Spinal cord (tissue), 10 donors: Measurements from ENCODE around the gene AFM. TPM values are rescaled to one million over a fixed set of nuclear protein-coding genes. Genes with fewer than 3 reads are reported as not detected.

ENCODE experiments used
- DNase-seq, 6 donors: peaks; one replicate each; pipeline versions ENCODE4 v3.0.0 to v3.0.0-alpha.2; 2013 to 2015; ENCODE audit warnings: low spot score in 6 of 6, low read depth in 4 of 6
- H3K27ac ChIP-seq: one replicate; pipeline ENCODE4 v1.5.1; 2013; ENCODE audit warnings: low read depth, low read length, control low read depth
- H3K27me3 ChIP-seq: one replicate; pipeline ENCODE4 v1.6.1; 2013; ENCODE audit warnings: low read length; ENCODE audit not compliant: control insufficient read depth, insufficient read depth
- H3K36me3 ChIP-seq: one replicate; pipeline ENCODE4 v1.6.1; 2013; ENCODE audit warnings: low read length; ENCODE audit not compliant: control insufficient read depth, insufficient read depth
- H3K4me1 ChIP-seq: one replicate; pipeline ENCODE4 v1.6.1; 2013; ENCODE audit warnings: low read length; ENCODE audit not compliant: control insufficient read depth, insufficient read depth
- H3K4me3 ChIP-seq: one replicate; pipeline ENCODE4 v1.5.1; 2013; ENCODE audit warnings: low read depth, low read length, control low read depth
- H3K9me3 ChIP-seq: one replicate; pipeline ENCODE4 v1.6.1; 2013; ENCODE audit warnings: low read length; ENCODE audit not compliant: control insufficient read depth, insufficient read depth
- WGBS: methylation state at CpG from one replicate; pipeline ENCODE4 v1.1.5; 2013; ENCODE audit warnings: missing lambda C conversion rate; ENCODE audit not compliant: insufficient coverage; 5-methylcytosine and 5-hydroxymethylcytosine counted together
- polyA plus RNA-seq, 2 donors: library from polyadenylated mRNA; unstranded; fragments of 120-200 nt; gene quantifications; one replicate each; pipeline ENCODE4 v1.2.1, GENCODE V29; 2013; ENCODE audit not compliant: insufficient read length in 2 of 2
- total RNA-seq, 2 donors: library from RNA; depleted of rRNA in 1 of 2; stranded (reverse); fragments of 120-200 nt in 1 of 2; fragments of >200 nt in 1 of 2; gene quantifications; one replicate each; pipeline versions ENCODE4 v1.2.3 to v1.2.4, GENCODE V29; 2013 to 2014
- donor health status: healthy.

The AFM gene
- total and polyA plus RNA-seq, 4 donors = not detected

DNA sequence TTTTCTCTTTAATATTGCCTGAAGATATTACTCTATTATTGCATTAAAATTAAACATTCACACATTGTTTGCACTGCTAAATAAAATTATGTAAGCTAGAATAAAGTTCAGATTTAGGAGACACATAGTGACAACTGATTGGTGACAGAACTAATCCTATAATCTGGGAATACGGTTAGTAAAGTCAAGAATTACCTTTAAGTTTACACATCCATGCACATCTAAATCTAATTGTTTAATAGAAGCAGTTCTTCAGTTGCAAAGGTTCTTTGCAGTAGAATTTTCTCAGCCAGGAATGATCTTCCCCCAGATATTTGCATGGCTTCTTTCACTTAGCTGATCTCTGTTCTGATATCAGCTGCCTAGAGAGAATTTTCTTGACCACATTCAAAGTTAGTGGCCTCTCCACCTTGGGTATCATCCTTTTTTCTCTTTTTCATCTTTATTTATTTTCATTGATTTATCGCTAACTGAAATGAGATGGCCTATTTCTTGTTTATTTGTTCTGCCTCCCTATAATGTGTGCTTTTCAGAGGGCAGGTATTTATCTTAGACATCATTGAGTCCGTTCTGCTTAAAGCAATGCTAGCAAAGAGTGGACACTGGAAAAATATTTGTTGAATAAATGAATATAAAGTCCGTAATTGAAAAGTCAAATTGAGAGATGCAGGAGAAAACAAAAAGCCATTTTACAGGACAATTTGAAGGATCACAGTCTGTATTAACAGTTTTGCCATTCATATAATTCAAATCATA, 32.9 kb upstream of the AFM start:
- no peak for DNase-seq
- no CpG with 5 or more reads among the region's 4 CpGs for WGBS
- Histone ChIP-seq H3K27me3 (no peaks in the 10 kb centered on the region), H3K4me3 (no peak overlapping the region), H3K36me3 (no peaks in the 10 kb centered on the region), H3K27ac (no peak overlapping the region), H3K4me1 (no peaks in the 10 kb centered on the region), H3K9me3 (no peaks in the 10 kb centered on the region)

DNA sequence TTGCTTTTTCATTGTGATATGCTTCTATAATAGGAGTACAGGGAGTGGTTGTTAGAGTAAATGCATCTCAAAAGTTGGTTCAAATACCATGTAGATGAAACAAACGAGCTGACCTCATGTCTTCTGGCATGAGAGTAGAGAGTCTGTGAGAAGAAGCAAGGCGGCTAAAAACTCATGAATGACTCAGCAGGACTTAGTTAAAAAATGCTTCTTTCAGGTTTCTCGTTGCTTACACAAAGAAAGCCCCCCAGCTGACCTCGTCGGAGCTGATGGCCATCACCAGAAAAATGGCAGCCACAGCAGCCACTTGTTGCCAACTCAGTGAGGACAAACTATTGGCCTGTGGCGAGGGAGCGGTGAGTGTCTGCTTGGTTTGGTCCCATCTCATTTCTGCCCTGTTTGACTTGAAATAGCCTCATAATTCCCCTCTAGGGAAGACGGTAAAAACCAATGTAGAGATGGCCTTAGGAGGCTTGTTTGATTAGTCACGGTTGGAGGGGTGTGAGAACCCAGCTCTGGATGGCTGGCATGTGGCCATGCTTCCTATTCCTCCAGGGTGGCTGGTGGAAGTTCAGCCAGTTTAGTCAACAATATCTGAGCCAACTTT, 31.0 kb upstream of the AFM start:
- Histone ChIP-seq H3K4me1 (no peaks in the 10 kb centered on the region), H3K9me3 (no peaks in the 10 kb centered on the region), H3K27me3 (no peaks in the 10 kb centered on the region), H3K27ac (no peak overlapping the region), H3K36me3 (no peaks in the 10 kb centered on the region), H3K4me3 (no peak overlapping the region)
- peak in 2 of 6 donors; percentile 35 to 43 for DNase-seq
- 44% methylated on average over 6 of the region's 9 CpGs for WGBS

DNA sequence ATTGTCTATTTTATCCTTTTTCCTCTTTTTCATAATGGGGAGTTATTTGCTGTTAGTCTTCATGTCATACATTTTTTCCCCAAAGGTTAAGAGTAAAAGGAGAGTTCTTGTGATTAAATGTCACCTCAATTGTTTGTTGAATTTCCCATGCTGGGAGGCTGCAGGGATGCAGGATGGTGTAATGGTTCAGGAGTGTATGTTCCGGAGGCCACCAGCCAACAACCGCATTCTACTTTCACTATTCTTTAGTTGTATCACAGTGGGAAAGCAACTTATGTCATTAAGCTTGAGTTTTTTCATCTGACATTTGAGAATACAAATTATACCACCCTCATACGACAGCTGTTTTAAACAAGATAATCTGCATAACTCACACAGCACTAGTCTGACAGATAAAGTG, 30.1 kb upstream of the AFM start:
- Histone ChIP-seq H3K4me1 (no peaks in the 10 kb centered on the region), H3K9me3 (no peaks in the 10 kb centered on the region), H3K27me3 (no peaks in the 10 kb centered on the region), H3K36me3 (no peaks in the 10 kb centered on the region), H3K4me3 (no peak overlapping the region), H3K27ac (no peak overlapping the region)
- peak in 2 of 6 donors; percentile 13 to 62 for DNase-seq
- WGBS = 40% methylated on average over 1 of the region's 3 CpGs

GRCh38 chr4:73451981-73452747, 29.4 kb upstream of the AFM start:
- Histone ChIP-seq H3K27ac (no peak overlapping the region), H3K27me3 (no peaks in the 10 kb centered on the region), H3K36me3 (no peaks in the 10 kb centered on the region), H3K9me3 (no peaks in the 10 kb centered on the region), H3K4me3 (no peak overlapping the region), H3K4me1 (no peaks in the 10 kb centered on the region)
- 90% methylated on average over 2 of the region's 4 CpGs for WGBS
- DNase-seq = peak in 1 of 6 donors; percentile 12

- Histone ChIP-seq H3K27ac (no peak overlapping the region), H3K9me3 (no peaks in the 10 kb centered on the region)
- WGBS = no CpG with 5 or more reads among the region's 2 CpGs
Measured at GRCh38 chr4:73452953-73453700, 28.4 kb upstream of the AFM start.

GRCh38 chr4:73453701-73454005, 27.9 kb upstream of the AFM start:
- H3K4me1 ChIP-seq = no peaks in the 10 kb centered on the region

More at GRCh38 chr4:73452953-73453700, 28.4 kb upstream of the AFM start:
- Histone ChIP-seq H3K4me1 (no peaks in the 10 kb centered on the region), H3K27me3 (no peaks in the 10 kb centered on the region), H3K4me3 (no peak overlapping the region), H3K36me3 (no peaks in the 10 kb centered on the region)
- no peak for DNase-seq

DNA sequence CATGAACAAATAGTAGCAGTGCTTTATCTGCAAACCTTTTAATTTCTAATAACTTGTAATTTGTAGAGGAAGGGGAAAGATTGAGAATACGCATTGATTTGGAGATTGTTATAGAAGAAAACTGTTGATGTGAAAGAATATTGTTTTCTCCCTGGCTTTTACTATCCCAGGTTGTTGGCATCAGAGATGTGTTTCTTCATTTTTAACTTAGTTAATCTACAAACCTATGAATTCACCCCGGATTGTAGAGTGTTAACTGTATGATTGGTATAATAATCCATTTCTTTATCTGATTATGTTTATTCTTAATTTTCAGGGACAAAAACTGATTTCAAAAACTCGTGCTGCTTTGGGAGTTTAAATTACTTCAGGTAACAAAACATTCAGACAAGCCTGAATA, 26.6 kb upstream of the AFM start:
- Histone ChIP-seq H3K4me1 (no peaks in the 10 kb centered on the region), H3K27me3 (no peaks in the 10 kb centered on the region), H3K36me3 (no peaks in the 10 kb centered on the region), H3K4me3 (no peak overlapping the region), H3K27ac (no peak overlapping the region), H3K9me3 (no peaks in the 10 kb centered on the region)
- no peak for DNase-seq
- no CpG with 5 or more reads among the region's 3 CpGs for WGBS

More at GRCh38 chr4:73453701-73454005, 27.9 kb upstream of the AFM start:
- Histone ChIP-seq H3K9me3 (no peaks in the 10 kb centered on the region), H3K27me3 (no peaks in the 10 kb centered on the region), H3K36me3 (no peaks in the 10 kb centered on the region), H3K4me3 (no peak overlapping the region), H3K27ac (no peak overlapping the region)
- DNase-seq = no peak

GRCh38 chr4:73456177-73457022, 25.1 kb upstream of the AFM start:
- WGBS = 88% methylated on average over 4 of the region's 5 CpGs
- Histone ChIP-seq H3K4me1 (no peaks in the 10 kb centered on the region), H3K36me3 (no peaks in the 10 kb centered on the region), H3K27me3 (no peaks in the 10 kb centered on the region), H3K4me3 (no peak overlapping the region), H3K9me3 (no peaks in the 10 kb centered on the region), H3K27ac (no peak overlapping the region)
- no peak for DNase-seq
